Calu3 (cell line): ENCODE results near the gene ZBTB4. TPM values are rescaled to one million over a fixed set of nuclear protein-coding genes. Genes with fewer than 3 reads are reported as not detected.

Experiments
- BruUV-seq: library from RNA; stranded (reverse); fragments of 400-500 nt; replicated peaks from 2 replicates; lab custom pipeline; 2021; lab: Mats Ljungman, UMichigan
- CTCF ChIA-PET: fragments of 300-600 bp; sonication (Branson Sonifier 250); formaldehyde crosslinking; loops from one replicate; lab custom pipeline; 2022; ENCODE audit warnings: antibody characterized with exemption; lab: Charles Lee
- DNase-seq: peaks from one replicate; pipeline ENCODE4 v3.0.0; 2022
- H3K27ac Mint-ChIP-seq: one replicate; pipeline ENCODE4 v1.8.0; 2022; ENCODE audit warnings: mixed read lengths; ENCODE audit not compliant: unreplicated experiment
- H3K27me3 Mint-ChIP-seq: one replicate; pipeline ENCODE4 v1.8.0; 2022; ENCODE audit warnings: mixed read lengths; ENCODE audit not compliant: unreplicated experiment
- H3K36me3 Mint-ChIP-seq: one replicate; pipeline ENCODE4 v1.8.0; 2022; ENCODE audit warnings: mild to moderate bottlenecking, moderate library complexity, mixed read lengths; ENCODE audit not compliant: insufficient read depth, unreplicated experiment
- H3K4me1 Mint-ChIP-seq: one replicate; pipeline ENCODE4 v1.8.0; 2022; ENCODE audit warnings: mild to moderate bottlenecking, low read depth, mixed read lengths; ENCODE audit not compliant: unreplicated experiment
- H3K4me3 Mint-ChIP-seq: one replicate; pipeline ENCODE4 v1.8.0; 2022; ENCODE audit warnings: mild to moderate bottlenecking, low read depth, moderate library complexity, mixed read lengths; ENCODE audit not compliant: unreplicated experiment
- H3K9me3 Mint-ChIP-seq: one replicate; pipeline ENCODE4 v1.8.0; 2022; ENCODE audit warnings: low read depth, mixed read lengths; ENCODE audit not compliant: unreplicated experiment
- CTCF ChIP-seq: fragments of 200-600 bp; IDR thresholded peaks from one replicate; pipeline ENCODE4 v1.8.0; 2022; ENCODE audit warnings: antibody characterized with exemption; ENCODE audit not compliant: unreplicated experiment
- intact Hi-C: fragments of 100-400 bp; cut with micrococcal nuclease; formaldehyde crosslinking; loops from one replicate; pipeline ENCODE4 v1.10.0; 2022; ENCODE audit not compliant: unreplicated experiment
- total RNA-seq: library from RNA; stranded (reverse); gene quantifications from 2 replicates; pipeline ENCODE4 v1.2.3, GENCODE V29; 2022

The ZBTB4 gene
- total RNA-seq, 1 experiment from 2014 or later: 27.2 TPM

- Mint-ChIP-seq H3K36me3 (peaks cover 26% of the 10 kb centered on the region), H3K4me3 (no peak overlapping the region), H3K9me3 (no peaks in the 10 kb centered on the region), H3K27me3 (no peaks in the 10 kb centered on the region), H3K27ac (peak overlapping the region; percentile 42), H3K4me1 (peaks cover 24% of the 10 kb centered on the region)
- intact Hi-C loops: no loop called here
- CTCF ChIA-PET: no interaction called here
- BruUV-seq: no TSS peak
- DNase-seq: no peak
- TF ChIP-seq CTCF: no peak
Measured at GRCh38 chr17:7493941-7494340, 14.5 kb upstream of the ZBTB4 start.

GRCh38 chr17:7491583-7491982, 12.2 kb upstream of the ZBTB4 start:
- peaks cover 36% of the 10 kb centered on the region for H3K4me1 Mint-ChIP-seq
- intact Hi-C loops: no loop called here
- H3K9me3 Mint-ChIP-seq: no peaks in the 10 kb centered on the region
- BruUV-seq: no TSS peak
- no peak for TF ChIP-seq CTCF
- no peak for DNase-seq
- no peaks in the 10 kb centered on the region for H3K27me3 Mint-ChIP-seq
- H3K36me3 Mint-ChIP-seq: peaks cover 21% of the 10 kb centered on the region
- H3K27ac Mint-ChIP-seq: no peak overlapping the region
- CTCF ChIA-PET: no interaction called here
- H3K4me3 Mint-ChIP-seq: no peak overlapping the region

GRCh38 chr17:7490144-7490543, 10.7 kb upstream of the ZBTB4 start:
- no peak for DNase-seq
- TF ChIP-seq CTCF: no peak
- Mint-ChIP-seq H3K27ac (no peak overlapping the region), H3K27me3 (no peaks in the 10 kb centered on the region), H3K4me3 (no peak overlapping the region), H3K9me3 (no peaks in the 10 kb centered on the region), H3K4me1 (peaks cover 48% of the 10 kb centered on the region), H3K36me3 (peaks cover 29% of the 10 kb centered on the region)
- BruUV-seq: no TSS peak
- intact Hi-C loops: no loop called here
- CTCF ChIA-PET: no interaction called here

- peak overlapping the region; percentile 52 for H3K27ac Mint-ChIP-seq
- intact Hi-C loops: loop anchor here (5.0 kb wide), 1 partner anchor 201 kb away; the partner anchor contains the start of genes TP53 and WRAP53
Measured at GRCh38 chr17:7486181-7486580, 6.8 kb upstream of the ZBTB4 start.

More at GRCh38 chr17:7486181-7486580, 6.8 kb upstream of the ZBTB4 start:
- H3K27me3 Mint-ChIP-seq: no peaks in the 10 kb centered on the region
- H3K4me3 Mint-ChIP-seq: peak overlapping the region; percentile 93
- CTCF ChIA-PET: interaction anchor here (1.8 kb wide), 1 partner anchor 49 kb away, joined by 3 read pairs; no protein-coding TSS in a partner anchor
- no peak for DNase-seq
- H3K9me3 Mint-ChIP-seq: no peaks in the 10 kb centered on the region
- no peak for TF ChIP-seq CTCF
- H3K36me3 Mint-ChIP-seq: peaks cover 40% of the 10 kb centered on the region
- peaks cover 50% of the 10 kb centered on the region for H3K4me1 Mint-ChIP-seq
- no TSS peak for BruUV-seq
